K562 (cell line): ENCODE results near the gene RSRP1. TPM values are rescaled to one million over a fixed set of nuclear protein-coding genes. Genes with fewer than 3 reads are reported as not detected.

Experiments
- AFF1 ChIP-seq, 2 experiments: fragments of 450-650 bp; IDR thresholded peaks; 2 replicates each; pipeline ENCODE4 v1.6.1; 2018; ENCODE audit warnings: mild to moderate bottlenecking in 2 of 2, low read depth in 1 of 2; ENCODE audit not compliant: partially characterized antibody in 2 of 2
- ATF1 ChIP-seq, 2 experiments: fragments of 450-650 bp in 1 of 2; IDR thresholded peaks; 2 replicates each; pipeline ENCODE4 v1.6.1; 2016; ENCODE audit warnings: missing compliant biosample characterization in 1 of 2, missing genetic modification characterization in 1 of 2
- C11orf30 ChIP-seq: fragments of 450-650 bp; IDR thresholded peaks from 2 replicates; pipeline ENCODE4 v1.6.1; 2016; ENCODE audit warnings: low read depth, mild to moderate bottlenecking
- COPS2 ChIP-seq: fragments of 450-650 bp; conservative IDR thresholded peaks from 2 replicates; pipeline ENCODE4 v1.6.1; 2016; ENCODE audit warnings: mild to moderate bottlenecking, moderate library complexity
- DDX20 ChIP-seq: fragments of 450-650 bp; IDR thresholded peaks from 2 replicates; pipeline ENCODE4 v1.6.1; 2016; ENCODE audit warnings: missing genetic modification characterization, low read depth, mild to moderate bottlenecking, missing compliant biosample characterization, moderate library complexity
- HDAC6 ChIP-seq: IDR thresholded peaks from 2 replicates; pipeline ENCODE4 v1.6.1; 2012; ENCODE audit warnings: low read depth, mild to moderate bottlenecking, control low read depth, inconsistent platforms, low read length, moderate library complexity
- KAT2B ChIP-seq: IDR thresholded peaks from one replicate; pipeline ENCODE4 v1.6.1; 2012; ENCODE audit warnings: low read depth, mild to moderate bottlenecking, control low read depth, inconsistent platforms, low read length, moderate library complexity
- LEF1 ChIP-seq: fragments of 450-650 bp; IDR thresholded peaks from 2 replicates; pipeline ENCODE4 v1.6.1; 2016; ENCODE audit warnings: mild to moderate bottlenecking
- MCM7 ChIP-seq, 2 experiments: fragments of 450-650 bp; IDR thresholded peaks; 2 replicates each; pipeline ENCODE4 v1.6.1; 2016 to 2018
- PCBP1 ChIP-seq: fragments of 200-400 bp; formaldehyde crosslinking; IDR thresholded peaks from 2 replicates; pipeline ENCODE4 v1.6.1; 2018; ENCODE audit warnings: mild to moderate bottlenecking, low read depth, low read length; ENCODE audit not compliant: poor library complexity, severe bottlenecking
- PHF20 ChIP-seq: fragments of 450-650 bp; IDR thresholded peaks from 2 replicates; pipeline ENCODE4 v1.6.1; 2018; ENCODE audit not compliant: partially characterized antibody
- POLR3A ChIP-seq: IDR thresholded peaks from 2 replicates; pipeline ENCODE4 v1.6.1; 2011; ENCODE audit warnings: borderline replicate concordance, mild to moderate bottlenecking, moderate library complexity; ENCODE audit not compliant: insufficient read length, insufficient read depth; ENCODE audit errors: extremely low read depth
- SMAD3 ChIP-seq: fragments of 450-650 bp; formaldehyde crosslinking; conservative IDR thresholded peaks from 2 replicates; pipeline ENCODE4 v1.4.0; 2020; ENCODE audit warnings: mild to moderate bottlenecking
- STAT5A ChIP-seq: IDR thresholded peaks from 2 replicates; pipeline ENCODE4 v1.6.1; 2012; ENCODE audit warnings: low read length, inconsistent platforms, borderline replicate concordance
- TFAM ChIP-seq: fragments of 250-450 bp; sonication (Bioruptor Pico); conservative IDR thresholded peaks from 2 replicates; pipeline ENCODE4 v1.5.0; 2021; ENCODE audit warnings: mild to moderate bottlenecking, moderate library complexity
- THAP7 ChIP-seq: fragments of 250-450 bp; sonication (Bioruptor Pico); IDR thresholded peaks from 2 replicates; pipeline ENCODE4 v1.5.0; 2021
- ZNF395 ChIP-seq: fragments of 200-800 bp; sonication (Bioruptor generic); IDR thresholded peaks from 2 replicates; pipeline ENCODE4 v1.6.1; 2017; ENCODE audit warnings: missing genetic modification characterization, missing compliant biosample characterization
- ZNF583 ChIP-seq: fragments of 250-450 bp; sonication (Bioruptor Pico); IDR thresholded peaks from 2 replicates; pipeline ENCODE4 v1.4.0; 2020
- ZNF75A ChIP-seq: fragments of 450-650 bp; formaldehyde crosslinking; IDR thresholded peaks from 2 replicates; pipeline ENCODE4 v1.4.0; 2020; ENCODE audit warnings: mild to moderate bottlenecking
- polyA plus RNA-seq, 8 experiments: library from polyadenylated mRNA; depleted of rRNA in 4 of 8; stranded (reverse) in 5 of 8; unstranded in 3 of 8; fragments of >200 nt; fragmentation: Nextera tagmentation in 2 of 8; fragmentation: Illumina TruSeq in 1 of 8; extraction: Ambion mirVana in 2 of 8; extraction: Trizol in 1 of 8; gene quantifications; 2 replicates each; pipeline versions ENCODE4 v1.2.1 to v1.2.3, GENCODE V29; 2011 to 2014; ENCODE audit warnings: inconsistent platforms in 1 of 8, missing spikeins in 1 of 8
- total RNA-seq, 7 experiments: library from RNA; depleted of rRNA in 6 of 7; stranded (reverse); fragments of >200 nt in 6 of 7; fragmentation: Illumina TruSeq in 2 of 7; extraction: Trizol in 2 of 7; gene quantifications; 2 replicates each; pipeline versions ENCODE4 v1.2.1 to v1.2.3, GENCODE V29; 2011 to 2021; ENCODE audit warnings: low replicate concordance in 1 of 7
- TF ChIP-seq, protein P1 (sequence below): fragments of 250-450 bp; sonication (Bioruptor Pico); IDR thresholded peaks from 2 replicates; pipeline ENCODE4 v1.4.0; 2020; ENCODE audit warnings: mild to moderate bottlenecking, moderate library complexity

RSRP1 gene
- total and polyA plus RNA-seq, 9 of the 15 experiments (the other 6 are each of a cell fraction or from before 2014, with no cell fraction given): 27.2 to 283 (median 146) TPM

GRCh38 chr1:25232027-25232865 is 15.0 kb downstream of the RSRP1 start, which contains the start of gene SYF2 (continued):
- TF ChIP-seq COPS2: no peak
- peak; percentile 83; the same call in 1 of the 2 replicates for TF ChIP-seq ZNF583 (CRISPR knock-in tag)
- no peak for TF ChIP-seq AFF1 (IDR thresholded peaks at IDR 0.05; ENCODE audit: low read depth in 1 of 2, partially characterized antibody in 2 of 2)
- no peak for TF ChIP-seq ZNF75A (CRISPR knock-in tag)
- peak; percentile 20; the same call in 1 of the 2 replicates for TF ChIP-seq THAP7 (CRISPR knock-in tag)
- peak; percentile 80 for TF ChIP-seq SMAD3 (CRISPR knock-in tag)
- no peak for TF ChIP-seq PCBP1
- TF ChIP-seq KAT2B: no peak
- TF ChIP-seq, protein P1, sequence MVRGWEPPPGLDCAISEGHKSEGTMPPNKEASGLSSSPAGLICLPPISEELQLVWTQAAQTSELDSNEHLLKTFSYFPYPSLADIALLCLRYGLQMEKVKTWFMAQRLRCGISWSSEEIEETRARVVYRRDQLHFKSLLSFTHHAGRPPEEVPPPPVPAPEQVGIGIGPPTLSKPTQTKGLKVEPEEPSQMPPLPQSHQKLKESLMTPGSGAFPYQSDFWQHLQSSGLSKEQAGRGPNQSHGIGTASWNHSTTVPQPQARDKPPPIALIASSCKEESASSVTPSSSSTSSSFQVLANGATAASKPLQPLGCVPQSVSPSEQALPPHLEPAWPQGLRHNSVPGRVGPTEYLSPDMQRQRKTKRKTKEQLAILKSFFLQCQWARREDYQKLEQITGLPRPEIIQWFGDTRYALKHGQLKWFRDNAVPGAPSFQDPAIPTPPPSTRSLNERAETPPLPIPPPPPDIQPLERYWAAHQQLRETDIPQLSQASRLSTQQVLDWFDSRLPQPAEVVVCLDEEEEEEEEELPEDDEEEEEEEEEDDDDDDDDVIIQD (CRISPR knock-in tag): no peak; the same call in 1 of the 2 replicates
- TF ChIP-seq C11orf30: peak; percentile 97
- TF ChIP-seq MCM7 (IDR thresholded peaks at IDR 0.05): no peak
- no peak; the same call in 1 of the 2 replicates for TF ChIP-seq DDX20 (tag)
- TF ChIP-seq HDAC6: no peak
- peak; percentile 98 for TF ChIP-seq PHF20
- no peak for TF ChIP-seq TFAM
- peak; percentile 95 for TF ChIP-seq ZNF395 (CRISPR knock-in tag)
- no peak; the same call in 1 of the 2 replicates for TF ChIP-seq STAT5A
- TF ChIP-seq LEF1: no peak
- no peak for TF ChIP-seq POLR3A
- no peak for TF ChIP-seq ATF1 (CRISPR knock-in tag; IDR thresholded peaks at IDR 0.05)
- peak; percentile 86; the same call in 1 of the 2 replicates for TF ChIP-seq ATF1 (tag; IDR thresholded peaks at IDR 0.05)
